Nephron (organoid): ENCODE results near the gene POLR2H.
A peak's percentile ranks its signal among the peaks of the same experiment; 100 is the strongest.

Experiments
- H3K27ac Mint-ChIP-seq, 3 experiments: 2 replicates each; pipeline ENCODE4 v1.8.0; 2020; ENCODE audit warnings: mixed read lengths in 3 of 3, mild to moderate bottlenecking in 2 of 3, moderate library complexity in 1 of 3
- H3K27me3 Mint-ChIP-seq: 2 replicates; pipeline ENCODE4 v1.8.0; 2021; ENCODE audit warnings: low read depth, mild to moderate bottlenecking, moderate library complexity, mixed read lengths
- H3K36me3 Mint-ChIP-seq: 2 replicates; pipeline ENCODE4 v1.8.0; 2020; ENCODE audit warnings: low read depth, mixed read lengths
- H3K4me1 Mint-ChIP-seq: 2 replicates; pipeline ENCODE4 v1.8.0; 2020; ENCODE audit warnings: mixed read lengths
- H3K4me3 Mint-ChIP-seq, 3 experiments: 2 replicates each; pipeline ENCODE4 v1.8.0; 2020; ENCODE audit warnings: mild to moderate bottlenecking in 3 of 3, mixed read lengths in 3 of 3, moderate library complexity in 2 of 3
- H3K9me3 Mint-ChIP-seq: 2 replicates; pipeline ENCODE4 v1.8.0; 2020; ENCODE audit warnings: mixed read lengths
- CTCF ChIP-seq, 3 experiments: fragments of 200-600 bp; sonication (generic); IDR thresholded peaks; one replicate each; pipeline ENCODE4 v1.5.0; 2021; ENCODE audit warnings: antibody characterized with exemption in 3 of 3; ENCODE audit not compliant: unreplicated experiment in 3 of 3

POLR2H gene

GRCh38 chr3:184368116-184368515 is 6.6 kb downstream of the POLR2H start:
- H3K27ac Mint-ChIP-seq: no peak overlapping the region
- peaks cover 57% of the 10 kb centered on the region for H3K36me3 Mint-ChIP-seq
- H3K27me3 Mint-ChIP-seq: peaks cover 5% of the 10 kb centered on the region
- H3K4me3 Mint-ChIP-seq: no peak overlapping the region
- H3K4me1 Mint-ChIP-seq: peaks cover 47% of the 10 kb centered on the region
- H3K9me3 Mint-ChIP-seq: no peaks in the 10 kb centered on the region
- no peak for TF ChIP-seq CTCF (IDR thresholded peaks at IDR 0.05; ENCODE audit: unreplicated experiment in 3 of 3)

GRCh38 chr3:184368586-184369183 is 7.2 kb downstream of the POLR2H start:
- Mint-ChIP-seq H3K9me3 (no peaks in the 10 kb centered on the region), H3K27me3 (peaks cover 5% of the 10 kb centered on the region), H3K4me1 (peaks cover 43% of the 10 kb centered on the region), H3K4me3 (no peak overlapping the region), H3K27ac (peak overlapping the region in 1 of 3 experiments; percentile 24), H3K36me3 (peaks cover 54% of the 10 kb centered on the region)
- no peak for TF ChIP-seq CTCF (IDR thresholded peaks at IDR 0.05; ENCODE audit: unreplicated experiment in 3 of 3)

- Mint-ChIP-seq H3K9me3 (no peaks in the 10 kb centered on the region), H3K27me3 (peaks cover 17% of the 10 kb centered on the region), H3K4me3 (peak overlapping the region in 1 of 3 experiments; percentile 42), H3K27ac (peak overlapping the region; percentile 21 to 62 (median 51)), H3K4me1 (peaks cover 43% of the 10 kb centered on the region), H3K36me3 (peaks cover 37% of the 10 kb centered on the region)
- peak; percentile 92 to 97 (median 96) for TF ChIP-seq CTCF (IDR thresholded peaks at IDR 0.05; ENCODE audit: unreplicated experiment in 3 of 3)
Measured at GRCh38 chr3:184371570-184372018, 10.1 kb downstream of the POLR2H start.

GRCh38 chr3:184372296-184372821 is 10.8 kb downstream of the POLR2H start:
- peaks cover 29% of the 10 kb centered on the region for H3K36me3 Mint-ChIP-seq
- no peak for TF ChIP-seq CTCF (IDR thresholded peaks at IDR 0.05; ENCODE audit: unreplicated experiment in 3 of 3)
- peaks cover 21% of the 10 kb centered on the region for H3K27me3 Mint-ChIP-seq
- peak overlapping the region; percentile 9 to 51 (median 36) for H3K27ac Mint-ChIP-seq
- H3K9me3 Mint-ChIP-seq: no peaks in the 10 kb centered on the region
- no peak overlapping the region for H3K4me3 Mint-ChIP-seq
- H3K4me1 Mint-ChIP-seq: peaks cover 44% of the 10 kb centered on the region

- peaks cover 24% of the 10 kb centered on the region for H3K27me3 Mint-ChIP-seq
- H3K9me3 Mint-ChIP-seq: no peaks in the 10 kb centered on the region
- peaks cover 25% of the 10 kb centered on the region for H3K36me3 Mint-ChIP-seq
- no peak overlapping the region for H3K27ac Mint-ChIP-seq
- no peak overlapping the region for H3K4me3 Mint-ChIP-seq
- H3K4me1 Mint-ChIP-seq: peaks cover 47% of the 10 kb centered on the region
- no peak for TF ChIP-seq CTCF (IDR thresholded peaks at IDR 0.05; ENCODE audit: unreplicated experiment in 3 of 3)
Measured at GRCh38 chr3:184372911-184373310, 11.4 kb downstream of the POLR2H start.

GRCh38 chr3:184373422-184373821 is 11.9 kb downstream of the POLR2H start:
- Mint-ChIP-seq H3K9me3 (no peaks in the 10 kb centered on the region), H3K4me3 (no peak overlapping the region), H3K4me1 (peaks cover 49% of the 10 kb centered on the region), H3K36me3 (peaks cover 20% of the 10 kb centered on the region), H3K27ac (no peak overlapping the region), H3K27me3 (peaks cover 24% of the 10 kb centered on the region)
- no peak for TF ChIP-seq CTCF (IDR thresholded peaks at IDR 0.05; ENCODE audit: unreplicated experiment in 3 of 3)
